Stimulated activated CD4-positive, alpha-beta T cell treated with anti-CD3 and anti-CD28 coated beads, Interleukin-15, amount 100 ng/mL, for 48 hours (primary cell): ENCODE data around the gene SERPINB13.

Source experiments
- DNase-seq, 2 donors: peaks; one replicate each; pipeline ENCODE4 v3.0.0-alpha.2; 2020; ENCODE audit warnings: low read depth in 2 of 2

SERPINB13 gene

GRCh38 chr18:63648241-63648640 lies 61.1 kb downstream of the SERPINB13 start:
- no peak for DNase-seq
